Cardiac muscle cell (in vitro differentiated cells and primary cell): ENCODE results near the gene TMEM240. TPM values are rescaled to one million over a fixed set of nuclear protein-coding genes. Genes with fewer than 3 reads are reported as not detected.
"Not testable (repeated sequence)": the region's sequence is repeated elsewhere in the genome, so short reads cannot be mapped to it uniquely, and the experiment has no call there.

Experiments
- DNase-seq, 2 donors: peaks; one replicate each; pipeline versions ENCODE4 v3.0.0 to v3.0.0-alpha.2; 2010 to 2017; ENCODE audit warnings: low read depth in 1 of 2, low spot score in 1 of 2
- H3K27ac ChIP-seq: fragments of 200-600 bp; sonication (generic); 2 replicates; pipeline ENCODE4 v1.5.1; 2016
- H3K27me3 ChIP-seq: fragments of 200-600 bp; sonication (generic); 2 replicates; pipeline ENCODE4 v1.6.0; 2016; ENCODE audit warnings: control low read depth
- H3K36me3 ChIP-seq: fragments of 200-600 bp; sonication (generic); 2 replicates; pipeline ENCODE4 v1.5.1; 2016; ENCODE audit warnings: control low read depth
- H3K4me1 ChIP-seq: fragments of 200-600 bp; sonication (generic); 2 replicates; pipeline ENCODE4 v1.8.1; 2017; ENCODE audit warnings: low read depth, mild to moderate bottlenecking, mixed run types
- H3K4me3 ChIP-seq: fragments of 200-600 bp; sonication (generic); 2 replicates; pipeline ENCODE4 v1.5.1; 2016; ENCODE audit warnings: mild to moderate bottlenecking
- H3K9me3 ChIP-seq: fragments of 200-600 bp; sonication (generic); 2 replicates; pipeline ENCODE4 v1.5.1; 2017; ENCODE audit warnings: low read depth, mild to moderate bottlenecking, control low read depth
- CTCF ChIP-seq: IDR thresholded peaks from 2 replicates; pipeline ENCODE4 v1.5.1; 2012; ENCODE audit warnings: low read depth, mild to moderate bottlenecking, low read length
- polyA plus RNA-seq: library from polyadenylated mRNA; unstranded; fragments of >200 nt; fragmentation: Nextera tagmentation; extraction: Ambion mirVana; gene quantifications from 2 replicates; pipeline ENCODE4 v1.2.1, GENCODE V29; 2016
- total RNA-seq: library from RNA; depleted of rRNA; stranded (reverse); fragments of >200 nt; gene quantifications from 2 replicates; pipeline ENCODE4 v1.2.3, GENCODE V29; 2016

TMEM240 gene
- total and polyA plus RNA-seq, 2 experiments from 2014 or later, result 6.2 to 26.0 TPM

GRCh38 chr1:1531947-1532346 is 8.5 kb downstream of the TMEM240 start:
- Histone ChIP-seq H3K27me3 (no peaks in the 10 kb centered on the region), H3K4me3 (no peak overlapping the region), H3K4me1 (peaks cover 17% of the 10 kb centered on the region), H3K9me3 (no peaks in the 10 kb centered on the region), H3K27ac (no peak overlapping the region), H3K36me3 (peaks cover 3% of the 10 kb centered on the region)
- DNase-seq, result no peak
- TF ChIP-seq CTCF, result no peak

- Histone ChIP-seq H3K9me3 (no peaks in the 10 kb centered on the region), H3K4me3 (no peak overlapping the region), H3K36me3 (peaks cover 3% of the 10 kb centered on the region), H3K4me1 (peaks cover 10% of the 10 kb centered on the region), H3K27me3 (no peaks in the 10 kb centered on the region), H3K27ac (no peak overlapping the region)
- DNase-seq, result no peak
- TF ChIP-seq CTCF, result no peak
Observed at GRCh38 chr1:1529936-1530335, 10.5 kb downstream of the TMEM240 start.

GRCh38 chr1:1529321-1529720 is 11.1 kb downstream of the TMEM240 start:
- H3K4me1 ChIP-seq, result peaks cover 10% of the 10 kb centered on the region
- DNase-seq, result no peak
- H3K9me3 ChIP-seq, result no peaks in the 10 kb centered on the region
- no peak for TF ChIP-seq CTCF
- peaks cover 3% of the 10 kb centered on the region for H3K36me3 ChIP-seq
- H3K27ac ChIP-seq, result no peak overlapping the region
- no peaks in the 10 kb centered on the region for H3K27me3 ChIP-seq
- no peak overlapping the region for H3K4me3 ChIP-seq

- Histone ChIP-seq H3K4me3 (no peak overlapping the region), H3K36me3 (peaks cover 3% of the 10 kb centered on the region), H3K9me3 (no peaks in the 10 kb centered on the region), H3K4me1 (peaks cover 4% of the 10 kb centered on the region), H3K27me3 (no peaks in the 10 kb centered on the region), H3K27ac (no peak overlapping the region)
- no peak for DNase-seq
- TF ChIP-seq CTCF, result no peak
Observed at GRCh38 chr1:1528301-1529267, 11.8 kb downstream of the TMEM240 start.

- Histone ChIP-seq H3K9me3 (no peaks in the 10 kb centered on the region), H3K27ac (no peak overlapping the region), H3K4me1 (no peaks in the 10 kb centered on the region), H3K36me3 (peaks cover 7% of the 10 kb centered on the region), H3K4me3 (no peak overlapping the region), H3K27me3 (no peaks in the 10 kb centered on the region)
- DNase-seq, result no peak
- no peak for TF ChIP-seq CTCF
Observed at GRCh38 chr1:1527092-1527816, 13.2 kb downstream of the TMEM240 start.

GRCh38 chr1:1526476-1526875 is 13.9 kb downstream of the TMEM240 start:
- not testable (repeated sequence) for H3K4me1 ChIP-seq, H3K4me3 ChIP-seq, H3K27me3 ChIP-seq, H3K27ac ChIP-seq, H3K9me3 ChIP-seq, DNase-seq, H3K36me3 ChIP-seq

GRCh38 chr1:1524750-1525383 is 15.6 kb downstream of the TMEM240 start:
- not testable (repeated sequence) for H3K36me3 ChIP-seq, H3K9me3 ChIP-seq, H3K4me3 ChIP-seq, H3K27me3 ChIP-seq, H3K4me1 ChIP-seq, H3K27ac ChIP-seq, DNase-seq

GRCh38 chr1:1523651-1524050 is 16.8 kb downstream of the TMEM240 start:
- H3K27ac ChIP-seq, H3K36me3 ChIP-seq, H3K4me1 ChIP-seq, H3K27me3 ChIP-seq, H3K9me3 ChIP-seq, DNase-seq, H3K4me3 ChIP-seq: not testable (repeated sequence)
